Measurements from ENCODE around the gene IVL.

Gene IVL

GRCh38 chr1:152861374-152861773, 47.0 kb upstream of the IVL start:
- TF ChIP-seq CTCF (conservative IDR thresholded peaks at IDR 0.05; ENCODE audit: low read length) = no peak
- no peak for TF ChIP-seq EZH2phosphoT487 (IDR thresholded peaks at IDR 0.05; ENCODE audit: borderline replicate concordance)
- no peaks in the 10 kb centered on the region for H3K27me3 ChIP-seq (ENCODE audit: insufficient read depth, low read length, poor library complexity, severe bottlenecking)
- H3K4me2 ChIP-seq (ENCODE audit: low read depth, low read length, poor library complexity, severe bottlenecking) = no peak overlapping the region
- 0 out of 2 replicates have a peak, but pooled peaks cover 3% of the 10 kb centered on the region for H3K9me2 ChIP-seq (replicated peaks; ENCODE audit: low read depth, low read length)
- no peaks in the 10 kb centered on the region for H3K36me3 ChIP-seq (ENCODE audit: insufficient read depth, low read length)
- no peaks in the 10 kb centered on the region for H3K4me1 ChIP-seq (ENCODE audit: insufficient read depth, low read length, poor library complexity, severe bottlenecking)
- H3K4me3 ChIP-seq (ENCODE audit: low read length, poor library complexity, severe bottlenecking) = no peak overlapping the region
- no peak overlapping the region for H3K9ac ChIP-seq (ENCODE audit: low read depth, low read length, poor library complexity, severe bottlenecking)
- no peaks in the 10 kb centered on the region for H3F3A ChIP-seq (ENCODE audit: low read depth)
- H3K79me2 ChIP-seq (ENCODE audit: insufficient read depth, low read length) = no peaks in the 10 kb centered on the region
- no peaks in the 10 kb centered on the region for H3K9me3 ChIP-seq (ENCODE audit: insufficient read depth, low read depth, low read length)
- H2AFZ ChIP-seq (ENCODE audit: low read length) = no peak overlapping the region
- no peaks in the 10 kb centered on the region for H4K20me1 ChIP-seq (ENCODE audit: insufficient read depth, low read length, poor library complexity, severe bottlenecking)

GRCh38 chr1:152864443-152864842, 43.9 kb upstream of the IVL start:
- no peak overlapping the region for H3K4me3 ChIP-seq (ENCODE audit: low read length, poor library complexity, severe bottlenecking)
- H3K4me1 ChIP-seq (ENCODE audit: insufficient read depth, low read length, poor library complexity, severe bottlenecking) = no peaks in the 10 kb centered on the region
- H2AFZ ChIP-seq (ENCODE audit: low read length) = no peak overlapping the region
- H3K9me2 ChIP-seq (replicated peaks; ENCODE audit: low read depth, low read length) = no peaks in the 10 kb centered on the region
- no peaks in the 10 kb centered on the region for H3K27me3 ChIP-seq (ENCODE audit: insufficient read depth, low read length, poor library complexity, severe bottlenecking)
- H3K4me2 ChIP-seq (ENCODE audit: low read depth, low read length, poor library complexity, severe bottlenecking) = no peak overlapping the region
- H3K36me3 ChIP-seq (ENCODE audit: insufficient read depth, low read length) = no peaks in the 10 kb centered on the region
- no peak overlapping the region for H3K9ac ChIP-seq (ENCODE audit: low read depth, low read length, poor library complexity, severe bottlenecking)
- H4K20me1 ChIP-seq (ENCODE audit: insufficient read depth, low read length, poor library complexity, severe bottlenecking) = no peaks in the 10 kb centered on the region
- no peaks in the 10 kb centered on the region for H3K9me3 ChIP-seq (ENCODE audit: insufficient read depth, low read depth, low read length)
- H3F3A ChIP-seq (ENCODE audit: low read depth) = no peaks in the 10 kb centered on the region
- no peaks in the 10 kb centered on the region for H3K79me2 ChIP-seq (ENCODE audit: insufficient read depth, low read length)
- TF ChIP-seq CTCF (conservative IDR thresholded peaks at IDR 0.05; ENCODE audit: low read length) (no peak), EZH2phosphoT487 (IDR thresholded peaks at IDR 0.05; ENCODE audit: borderline replicate concordance) (no peak)

GRCh38 chr1:152866321-152866720, 42.0 kb upstream of the IVL start:
- Histone ChIP-seq H3K27me3 (ENCODE audit: insufficient read depth, low read length, poor library complexity, severe bottlenecking) (no peaks in the 10 kb centered on the region), H3K4me3 (ENCODE audit: low read length, poor library complexity, severe bottlenecking) (no peak overlapping the region), H3K4me2 (ENCODE audit: low read depth, low read length, poor library complexity, severe bottlenecking) (no peak overlapping the region), H3K79me2 (ENCODE audit: insufficient read depth, low read length) (no peaks in the 10 kb centered on the region), H3K36me3 (ENCODE audit: insufficient read depth, low read length) (no peaks in the 10 kb centered on the region), H2AFZ (ENCODE audit: low read length) (no peak overlapping the region), H3F3A (ENCODE audit: low read depth) (no peaks in the 10 kb centered on the region), H3K4me1 (ENCODE audit: insufficient read depth, low read length, poor library complexity, severe bottlenecking) (no peaks in the 10 kb centered on the region), H3K9ac (ENCODE audit: low read depth, low read length, poor library complexity, severe bottlenecking) (no peak overlapping the region), H3K9me3 (ENCODE audit: insufficient read depth, low read depth, low read length) (no peaks in the 10 kb centered on the region), H3K9me2 (replicated peaks; ENCODE audit: low read depth, low read length) (no peaks in the 10 kb centered on the region), H4K20me1 (ENCODE audit: insufficient read depth, low read length, poor library complexity, severe bottlenecking) (no peaks in the 10 kb centered on the region)
- TF ChIP-seq CTCF (conservative IDR thresholded peaks at IDR 0.05; ENCODE audit: low read length) (no peak), EZH2phosphoT487 (IDR thresholded peaks at IDR 0.05; ENCODE audit: borderline replicate concordance) (no peak)
